MG63 (cell line): ENCODE results near the gene FERMT2. TPM values are rescaled to one million over a fixed set of nuclear protein-coding genes. Genes with fewer than 3 reads are reported as not detected.
"Not testable (repeated sequence)": the region's sequence is repeated elsewhere in the genome, so short reads cannot be mapped to it uniquely, and the experiment has no call there.

Experiments used
- DNase-seq: peaks from one replicate; pipeline ENCODE4 v3.0.0-alpha.2; 2020
- H3K27me3 ChIP-seq: fragments of 250-450 bp; sonication (Bioruptor Pico); 2 replicates; pipeline ENCODE4 v1.5.1; 2020; ENCODE audit warnings: mild to moderate bottlenecking, moderate library complexity
- H3K36me3 ChIP-seq: fragments of 250-450 bp; sonication (Bioruptor Pico); 2 replicates; pipeline ENCODE4 v1.5.1; 2020; ENCODE audit warnings: mild to moderate bottlenecking, moderate library complexity
- H3K4me3 ChIP-seq: fragments of 250-450 bp; sonication (Bioruptor Pico); 2 replicates; pipeline ENCODE4 v1.5.1; 2020; ENCODE audit warnings: mild to moderate bottlenecking, moderate library complexity
- H3K9me3 ChIP-seq: fragments of 250-450 bp; sonication (Bioruptor Pico); 2 replicates; pipeline ENCODE4 v1.5.1; 2020; ENCODE audit warnings: mild to moderate bottlenecking, moderate library complexity
- total RNA-seq: library from RNA; depleted of rRNA; stranded (reverse); fragments of >200 nt; shearing (Covaris generic); gene quantifications from 2 replicates; pipeline ENCODE4 v1.2.3, GENCODE V29; 2014; ENCODE audit warnings: low replicate concordance

Gene FERMT2
- total RNA-seq, 1 experiment from 2014 or later, result 67.7 TPM

GRCh38 chr14:52888159-52888558 is 62.7 kb downstream of the FERMT2 start:
- Histone ChIP-seq H3K4me3 (no peak overlapping the region), H3K9me3 (no peaks in the 10 kb centered on the region), H3K36me3 (peaks cover 13% of the 10 kb centered on the region), H3K27me3 (no peaks in the 10 kb centered on the region)
- DNase-seq, result no peak

GRCh38 chr14:52885230-52885629 is 65.6 kb downstream of the FERMT2 start:
- Histone ChIP-seq H3K9me3 (no peaks in the 10 kb centered on the region), H3K27me3 (no peaks in the 10 kb centered on the region), H3K36me3 (peaks cover 13% of the 10 kb centered on the region), H3K4me3 (no peak overlapping the region)
- DNase-seq, result no peak

GRCh38 chr14:52883658-52884057 is 67.2 kb downstream of the FERMT2 start:
- no peak for DNase-seq
- Histone ChIP-seq H3K27me3 (no peaks in the 10 kb centered on the region), H3K9me3 (no peaks in the 10 kb centered on the region), H3K4me3 (no peak overlapping the region), H3K36me3 (peaks cover 18% of the 10 kb centered on the region)

GRCh38 chr14:52882824-52883223 is 68.0 kb downstream of the FERMT2 start:
- no peaks in the 10 kb centered on the region for H3K27me3 ChIP-seq
- H3K36me3 ChIP-seq, result peaks cover 22% of the 10 kb centered on the region
- H3K4me3 ChIP-seq, result no peak overlapping the region
- no peaks in the 10 kb centered on the region for H3K9me3 ChIP-seq
- no peak for DNase-seq

- Histone ChIP-seq H3K36me3 (peaks cover 42% of the 10 kb centered on the region), H3K27me3 (no peaks in the 10 kb centered on the region), H3K4me3 (no peak overlapping the region), H3K9me3 (no peaks in the 10 kb centered on the region)
- DNase-seq, result peak; percentile 14
Observed at GRCh38 chr14:52879958-52880357, 70.9 kb downstream of the FERMT2 start.

- H3K36me3 ChIP-seq, result peaks cover 50% of the 10 kb centered on the region
Observed at GRCh38 chr14:52878946-52879345, 71.9 kb downstream of the FERMT2 start.

GRCh38 chr14:52878469-52878868 is 72.4 kb downstream of the FERMT2 start:
- Histone ChIP-seq H3K9me3 (no peaks in the 10 kb centered on the region), H3K27me3 (no peaks in the 10 kb centered on the region), H3K4me3 (no peak overlapping the region), H3K36me3 (peaks cover 54% of the 10 kb centered on the region)
- DNase-seq, result no peak

More at GRCh38 chr14:52878946-52879345, 71.9 kb downstream of the FERMT2 start:
- H3K4me3 ChIP-seq, result no peak overlapping the region
- no peaks in the 10 kb centered on the region for H3K27me3 ChIP-seq
- DNase-seq, result no peak
- H3K9me3 ChIP-seq, result no peaks in the 10 kb centered on the region

GRCh38 chr14:52877628-52878027 is 73.2 kb downstream of the FERMT2 start:
- DNase-seq, result no peak

GRCh38 chr14:52876806-52877205 is 74.0 kb downstream of the FERMT2 start:
- DNase-seq, result no peak
- Histone ChIP-seq H3K36me3 (peaks cover 62% of the 10 kb centered on the region), H3K27me3 (no peaks in the 10 kb centered on the region), H3K9me3 (no peaks in the 10 kb centered on the region), H3K4me3 (no peak overlapping the region)

More at GRCh38 chr14:52877628-52878027, 73.2 kb downstream of the FERMT2 start:
- Histone ChIP-seq H3K36me3 (peaks cover 62% of the 10 kb centered on the region), H3K4me3 (no peak overlapping the region), H3K27me3 (no peaks in the 10 kb centered on the region), H3K9me3 (no peaks in the 10 kb centered on the region)

- H3K27me3 ChIP-seq, result no peaks in the 10 kb centered on the region
- DNase-seq, result no peak
- H3K4me3 ChIP-seq, result no peak overlapping the region
- no peaks in the 10 kb centered on the region for H3K9me3 ChIP-seq
- peaks cover 63% of the 10 kb centered on the region for H3K36me3 ChIP-seq
Observed at GRCh38 chr14:52876311-52876710, 74.5 kb downstream of the FERMT2 start.

GRCh38 chr14:52875707-52876106 is 75.1 kb downstream of the FERMT2 start:
- Histone ChIP-seq H3K4me3 (no peak overlapping the region), H3K27me3 (no peaks in the 10 kb centered on the region), H3K9me3 (no peaks in the 10 kb centered on the region), H3K36me3 (peaks cover 65% of the 10 kb centered on the region)
- no peak for DNase-seq

- DNase-seq, result no peak
- peaks cover 60% of the 10 kb centered on the region for H3K36me3 ChIP-seq
- H3K4me3 ChIP-seq, result no peak overlapping the region
- H3K27me3 ChIP-seq, result no peaks in the 10 kb centered on the region
- no peaks in the 10 kb centered on the region for H3K9me3 ChIP-seq
Observed at GRCh38 chr14:52874389-52874788, 76.5 kb downstream of the FERMT2 start.

GRCh38 chr14:52873694-52874093 is 77.2 kb downstream of the FERMT2 start:
- H3K9me3 ChIP-seq, result no peaks in the 10 kb centered on the region
- no peaks in the 10 kb centered on the region for H3K27me3 ChIP-seq
- no peak for DNase-seq
- H3K36me3 ChIP-seq, result peaks cover 67% of the 10 kb centered on the region
- no peak overlapping the region for H3K4me3 ChIP-seq

GRCh38 chr14:52873065-52873464 is 77.8 kb downstream of the FERMT2 start:
- Histone ChIP-seq H3K27me3 (no peaks in the 10 kb centered on the region), H3K36me3 (peaks cover 68% of the 10 kb centered on the region), H3K9me3 (no peaks in the 10 kb centered on the region), H3K4me3 (no peak overlapping the region)
- DNase-seq, result no peak

- H3K27me3 ChIP-seq, result no peaks in the 10 kb centered on the region
- H3K4me3 ChIP-seq, result no peak overlapping the region
- no peaks in the 10 kb centered on the region for H3K9me3 ChIP-seq
- peaks cover 55% of the 10 kb centered on the region for H3K36me3 ChIP-seq
- DNase-seq, result no peak
Observed at GRCh38 chr14:52871606-52872005, 79.2 kb downstream of the FERMT2 start.

GRCh38 chr14:52868911-52869618 is 81.8 kb downstream of the FERMT2 start:
- Histone ChIP-seq H3K36me3 (peaks cover 45% of the 10 kb centered on the region), H3K27me3 (no peaks in the 10 kb centered on the region), H3K4me3 (no peak overlapping the region), H3K9me3 (no peaks in the 10 kb centered on the region)
- DNase-seq, result no peak

- H3K4me3 ChIP-seq, DNase-seq, H3K27me3 ChIP-seq, H3K9me3 ChIP-seq: not testable (repeated sequence)
- H3K36me3 ChIP-seq, result peaks cover 45% of the 10 kb centered on the region
Observed at GRCh38 chr14:52864893-52865292, 86.0 kb downstream of the FERMT2 start.

GRCh38 chr14:52863334-52863700 is 87.5 kb downstream of the FERMT2 start:
- Histone ChIP-seq H3K36me3 (peaks cover 42% of the 10 kb centered on the region), H3K9me3 (no peaks in the 10 kb centered on the region), H3K27me3 (no peaks in the 10 kb centered on the region), H3K4me3 (no peak overlapping the region)
- DNase-seq, result no peak
